ENCODE data around the gene CNP.

GRCh38 chr17:41976142-41976768 is 9.7 kb downstream of the CNP start:
- TF ChIP-seq, protein P1, sequence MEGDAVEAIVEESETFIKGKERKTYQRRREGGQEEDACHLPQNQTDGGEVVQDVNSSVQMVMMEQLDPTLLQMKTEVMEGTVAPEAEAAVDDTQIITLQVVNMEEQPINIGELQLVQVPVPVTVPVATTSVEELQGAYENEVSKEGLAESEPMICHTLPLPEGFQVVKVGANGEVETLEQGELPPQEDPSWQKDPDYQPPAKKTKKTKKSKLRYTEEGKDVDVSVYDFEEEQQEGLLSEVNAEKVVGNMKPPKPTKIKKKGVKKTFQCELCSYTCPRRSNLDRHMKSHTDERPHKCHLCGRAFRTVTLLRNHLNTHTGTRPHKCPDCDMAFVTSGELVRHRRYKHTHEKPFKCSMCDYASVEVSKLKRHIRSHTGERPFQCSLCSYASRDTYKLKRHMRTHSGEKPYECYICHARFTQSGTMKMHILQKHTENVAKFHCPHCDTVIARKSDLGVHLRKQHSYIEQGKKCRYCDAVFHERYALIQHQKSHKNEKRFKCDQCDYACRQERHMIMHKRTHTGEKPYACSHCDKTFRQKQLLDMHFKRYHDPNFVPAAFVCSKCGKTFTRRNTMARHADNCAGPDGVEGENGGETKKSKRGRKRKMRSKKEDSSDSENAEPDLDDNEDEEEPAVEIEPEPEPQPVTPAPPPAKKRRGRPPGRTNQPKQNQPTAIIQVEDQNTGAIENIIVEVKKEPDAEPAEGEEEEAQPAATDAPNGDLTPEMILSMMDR (conservative IDR thresholded peaks at IDR 0.05 in 1 of 2, IDR thresholded peaks at IDR 0.05 in 1 of 2; ENCODE audit: extremely low read depth in 1 of 2, insufficient read depth in 1 of 2, low read depth in 1 of 2, low read length in 2 of 2) = no peak
- no peak for TF ChIP-seq EZH2 (IDR thresholded peaks at IDR 0.05; ENCODE audit: borderline replicate concordance, low read length)

Data from mammary epithelial cell (primary cell).